Progenitor cell of endocrine pancreas (in vitro differentiated cells): ENCODE data around the gene CLEC11A. TPM values are rescaled to one million over a fixed set of nuclear protein-coding genes. Genes with fewer than 3 reads are reported as not detected.

Source experiments
- DNase-seq: peaks from one replicate; pipeline ENCODE4 v3.0.0; 2021; ENCODE audit warnings: low spot score; ENCODE audit not compliant: unreplicated experiment
- H3K27ac Mint-ChIP-seq: 2 replicates; pipeline ENCODE4 v1.8.0; 2021; ENCODE audit warnings: mild to moderate bottlenecking, moderate library complexity, mixed read lengths
- H3K27me3 Mint-ChIP-seq: 2 replicates; pipeline ENCODE4 v1.8.0; 2021; ENCODE audit warnings: mixed read lengths
- H3K36me3 Mint-ChIP-seq: 2 replicates; pipeline ENCODE4 v1.8.0; 2022; ENCODE audit warnings: mixed read lengths; ENCODE audit not compliant: insufficient read depth
- H3K4me1 Mint-ChIP-seq: 2 replicates; pipeline ENCODE4 v1.8.0; 2021; ENCODE audit warnings: low read depth, mixed read lengths
- H3K4me3 Mint-ChIP-seq: 2 replicates; pipeline ENCODE4 v1.8.0; 2021; ENCODE audit warnings: low read depth, mild to moderate bottlenecking, moderate library complexity, mixed read lengths
- H3K9me3 Mint-ChIP-seq: 2 replicates; pipeline ENCODE4 v1.8.0; 2021; ENCODE audit warnings: low read depth, mixed read lengths
- total RNA-seq: library from RNA; stranded (reverse); gene quantifications from 2 replicates; pipeline ENCODE4 v1.2.1, GENCODE V29; 2021
- TF ChIP-seq, protein P1 (sequence below): fragments of 200-600 bp; sonication (generic); IDR thresholded peaks from one replicate; pipeline ENCODE4 v1.5.0; 2021; ENCODE audit warnings: antibody characterized with exemption, mild to moderate bottlenecking; ENCODE audit not compliant: unreplicated experiment

The CLEC11A gene
- total RNA-seq, 1 donor from 2014 or later = 5.4 TPM

- Mint-ChIP-seq H3K36me3 (no peaks in the 10 kb centered on the region), H3K9me3 (no peaks in the 10 kb centered on the region), H3K4me3 (no peak overlapping the region), H3K27ac (no peak overlapping the region), H3K4me1 (no peaks in the 10 kb centered on the region), H3K27me3 (peaks cover 71% of the 10 kb centered on the region)
- TF ChIP-seq, protein P1, sequence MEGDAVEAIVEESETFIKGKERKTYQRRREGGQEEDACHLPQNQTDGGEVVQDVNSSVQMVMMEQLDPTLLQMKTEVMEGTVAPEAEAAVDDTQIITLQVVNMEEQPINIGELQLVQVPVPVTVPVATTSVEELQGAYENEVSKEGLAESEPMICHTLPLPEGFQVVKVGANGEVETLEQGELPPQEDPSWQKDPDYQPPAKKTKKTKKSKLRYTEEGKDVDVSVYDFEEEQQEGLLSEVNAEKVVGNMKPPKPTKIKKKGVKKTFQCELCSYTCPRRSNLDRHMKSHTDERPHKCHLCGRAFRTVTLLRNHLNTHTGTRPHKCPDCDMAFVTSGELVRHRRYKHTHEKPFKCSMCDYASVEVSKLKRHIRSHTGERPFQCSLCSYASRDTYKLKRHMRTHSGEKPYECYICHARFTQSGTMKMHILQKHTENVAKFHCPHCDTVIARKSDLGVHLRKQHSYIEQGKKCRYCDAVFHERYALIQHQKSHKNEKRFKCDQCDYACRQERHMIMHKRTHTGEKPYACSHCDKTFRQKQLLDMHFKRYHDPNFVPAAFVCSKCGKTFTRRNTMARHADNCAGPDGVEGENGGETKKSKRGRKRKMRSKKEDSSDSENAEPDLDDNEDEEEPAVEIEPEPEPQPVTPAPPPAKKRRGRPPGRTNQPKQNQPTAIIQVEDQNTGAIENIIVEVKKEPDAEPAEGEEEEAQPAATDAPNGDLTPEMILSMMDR = no peak
- DNase-seq = no peak
Observed at GRCh38 chr19:50736338-50736737, 13.2 kb downstream of the CLEC11A start.

- Mint-ChIP-seq H3K4me1 (no peaks in the 10 kb centered on the region), H3K36me3 (no peaks in the 10 kb centered on the region), H3K9me3 (no peaks in the 10 kb centered on the region), H3K27ac (no peak overlapping the region), H3K4me3 (no peak overlapping the region), H3K27me3 (peaks cover 59% of the 10 kb centered on the region)
- TF ChIP-seq, protein P1 = no peak
- DNase-seq = no peak
Observed at GRCh38 chr19:50739132-50739913, 16.2 kb downstream of the CLEC11A start.

DNA sequence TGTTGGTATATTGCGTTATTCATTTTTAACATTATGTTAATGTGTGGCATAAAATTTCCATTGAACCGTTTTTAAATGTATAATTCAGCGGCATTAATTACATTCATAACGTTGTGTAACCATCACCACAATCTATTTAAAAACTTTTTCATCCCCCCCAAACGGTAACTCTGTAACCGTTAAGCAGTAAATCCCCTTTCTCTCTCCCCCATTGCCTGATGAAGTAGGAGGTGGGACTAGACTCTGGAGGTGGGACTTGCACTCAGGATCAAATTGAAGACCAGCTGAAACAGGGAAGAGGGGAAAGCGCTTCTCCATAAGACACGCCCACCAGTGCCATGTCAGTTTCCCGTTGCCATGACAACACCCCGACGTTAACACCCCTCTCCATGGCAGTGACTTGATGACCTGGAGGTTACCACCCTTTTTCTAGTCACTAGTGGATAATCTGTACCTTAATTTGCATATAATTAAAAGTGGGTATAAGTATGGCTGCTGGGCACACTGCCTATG is 16.8 kb downstream of the CLEC11A start:
- no peak overlapping the region for H3K4me3 Mint-ChIP-seq
- H3K27me3 Mint-ChIP-seq = peaks cover 58% of the 10 kb centered on the region
- no peaks in the 10 kb centered on the region for H3K36me3 Mint-ChIP-seq
- H3K9me3 Mint-ChIP-seq = no peaks in the 10 kb centered on the region
- no peak overlapping the region for H3K27ac Mint-ChIP-seq
- no peak for DNase-seq
- H3K4me1 Mint-ChIP-seq = no peaks in the 10 kb centered on the region
- TF ChIP-seq, protein P1 = no peak

DNA sequence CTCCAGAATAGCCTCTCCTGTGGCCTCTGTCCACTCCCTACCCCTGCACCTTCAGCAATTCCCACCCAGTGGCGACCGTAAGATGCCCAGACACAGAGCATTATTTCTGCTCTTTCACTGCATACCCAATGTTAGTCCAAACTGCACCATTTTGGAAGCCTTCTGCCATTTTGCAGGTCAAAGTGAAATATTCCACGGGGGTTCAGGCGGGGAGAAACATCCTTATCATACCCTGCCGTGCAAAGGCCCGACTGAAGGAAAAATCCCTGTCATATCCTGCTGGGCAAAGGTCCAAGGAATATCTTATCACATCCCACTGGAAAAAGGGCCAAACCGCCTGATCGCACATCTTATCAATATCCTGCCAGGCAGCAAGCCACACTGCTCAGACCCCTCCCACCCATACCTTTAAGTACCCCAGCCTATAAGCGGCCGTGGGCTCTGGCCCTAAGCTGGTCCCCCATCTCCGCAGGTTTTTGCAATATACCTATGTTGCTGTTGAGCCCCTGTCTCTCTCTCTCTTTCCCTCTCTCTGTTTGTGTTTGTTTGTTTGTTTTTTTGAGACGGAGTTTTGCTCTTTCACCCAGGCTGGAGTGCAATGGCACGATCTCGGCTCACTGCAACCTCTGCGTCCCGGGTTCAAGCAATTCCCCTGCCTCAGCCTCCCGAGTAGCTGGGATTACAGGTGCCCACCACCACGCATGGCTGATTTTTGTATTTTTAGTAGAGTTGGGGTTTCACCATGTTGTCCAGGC is 18.2 kb downstream of the CLEC11A start:
- Mint-ChIP-seq H3K27ac (no peak overlapping the region), H3K27me3 (peaks cover 49% of the 10 kb centered on the region), H3K4me3 (no peak overlapping the region)

GRCh38 chr19:50743537-50743936 is 20.4 kb downstream of the CLEC11A start:
- TF ChIP-seq, protein P1 = no peak
- Mint-ChIP-seq H3K9me3 (no peaks in the 10 kb centered on the region), H3K36me3 (no peaks in the 10 kb centered on the region), H3K4me1 (no peaks in the 10 kb centered on the region), H3K4me3 (no peak overlapping the region), H3K27ac (no peak overlapping the region), H3K27me3 (peaks cover 37% of the 10 kb centered on the region)
- DNase-seq = no peak

More for the DNA sequence above, 18.2 kb downstream of the CLEC11A start:
- Mint-ChIP-seq H3K9me3 (no peaks in the 10 kb centered on the region), H3K4me1 (no peaks in the 10 kb centered on the region), H3K36me3 (no peaks in the 10 kb centered on the region)
- no peak for DNase-seq
- TF ChIP-seq, protein P1 = no peak
